ENCODE results near the gene C16orf74. TPM values are rescaled to one million over a fixed set of nuclear protein-coding genes. Genes with fewer than 3 reads are reported as not detected.

The C16orf74 gene
- total and polyA plus RNA-seq, 2 of the 8 experiments (the other 6 are each of a cell fraction or from before 2014, with no cell fraction given) = 7.3 to 9.3 TPM

GRCh38 chr16:85683363-85683762, 67.5 kb downstream of the C16orf74 start (continued):
- TF ChIP-seq CHD7 (IDR thresholded peaks at IDR 0.05; ENCODE audit: insufficient replicate concordance, low read length) (no peak), JUN (IDR thresholded peaks at IDR 0.05; ENCODE audit: low read depth, low read length) (no peak), BACH1 (IDR thresholded peaks at IDR 0.05; ENCODE audit: low read length) (no peak), KDM1A (IDR thresholded peaks at IDR 0.05; ENCODE audit: borderline replicate concordance, low read length) (no peak), USF2 (IDR thresholded peaks at IDR 0.05; ENCODE audit: low read length) (no peak), TEAD4 (IDR thresholded peaks at IDR 0.05; ENCODE audit: low read depth, low read length) (no peak), BCL11A (IDR thresholded peaks at IDR 0.05; ENCODE audit: low read depth in 2 of 2, low read length in 2 of 2) (no peak), CBX5 (IDR thresholded peaks at IDR 0.05; ENCODE audit: low read depth, low read length) (no peak), EZH2 (IDR thresholded peaks at IDR 0.05; ENCODE audit: low read depth, low read length, severe bottlenecking) (no peak), POLR2AphosphoS5 (IDR thresholded peaks at IDR 0.05; ENCODE audit: low read depth, low read length) (no peak)
